ENCODE measurements around the gene FAM20C.

- TF ChIP-seq CTCF (IDR thresholded peaks at IDR 0.05) = no peak
- no peak for TF ChIP-seq POLR2AphosphoS5 (IDR thresholded peaks at IDR 0.05; ENCODE audit: low read depth, low read length)
- TF ChIP-seq REST (IDR thresholded peaks at IDR 0.05; ENCODE audit: insufficient read depth in 1 of 2, low read depth in 2 of 2, low read length in 1 of 2) = no peak
- TF ChIP-seq SIN3A (IDR thresholded peaks at IDR 0.05; ENCODE audit: borderline replicate concordance, insufficient read depth, low read depth, low read length) = no peak
Observed at GRCh38 chr7:286266-286665, 93.9 kb downstream of the FAM20C start.

Data from Panc1 (cell line).